GM18498 (cell line): ENCODE data around the gene PSMB10.

ENCODE experiments used
- ATAC-seq: cut with Tn5 transposase; IDR thresholded peaks from one replicate; pipeline ENCODE4 v1.9.1; 2021; ENCODE audit warnings: mild to moderate bottlenecking, moderate library complexity; ENCODE audit not compliant: unreplicated experiment

Gene PSMB10

DNA sequence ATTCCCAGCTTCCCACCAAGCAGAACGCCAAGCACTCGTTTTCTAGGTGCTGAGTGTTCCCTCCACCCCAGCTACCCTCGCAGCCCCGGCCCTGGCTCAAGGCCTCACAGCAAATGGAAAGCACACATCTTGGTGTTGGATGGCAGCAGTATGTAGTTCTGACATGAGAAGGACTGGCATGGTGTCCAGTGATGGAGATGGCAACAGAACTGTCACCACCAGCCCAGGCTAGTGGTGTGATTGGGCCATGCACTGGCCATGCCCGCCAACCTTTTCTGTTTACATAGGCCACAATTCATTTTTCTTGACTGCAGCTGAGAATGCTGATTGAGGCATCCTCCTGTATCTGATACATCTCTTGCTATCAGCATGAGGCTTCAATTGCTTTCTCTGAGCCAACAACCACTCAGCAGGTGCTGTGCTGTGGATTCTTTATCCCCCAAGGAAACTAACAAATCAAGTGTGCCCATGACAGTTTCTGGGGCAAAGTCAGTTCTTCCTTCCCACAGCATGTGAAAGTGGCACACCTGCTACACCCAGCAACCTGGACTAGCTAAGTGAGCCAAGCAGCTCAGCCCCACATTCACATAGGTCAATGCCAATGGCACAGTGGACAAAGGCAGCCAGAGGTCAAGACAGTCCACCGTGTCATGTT, 28.0 kb upstream of the PSMB10 start:
- ATAC-seq = no peak

GRCh38 chr16:67963662-67964321, 27.1 kb upstream of the PSMB10 start:
- no peak for ATAC-seq

DNA sequence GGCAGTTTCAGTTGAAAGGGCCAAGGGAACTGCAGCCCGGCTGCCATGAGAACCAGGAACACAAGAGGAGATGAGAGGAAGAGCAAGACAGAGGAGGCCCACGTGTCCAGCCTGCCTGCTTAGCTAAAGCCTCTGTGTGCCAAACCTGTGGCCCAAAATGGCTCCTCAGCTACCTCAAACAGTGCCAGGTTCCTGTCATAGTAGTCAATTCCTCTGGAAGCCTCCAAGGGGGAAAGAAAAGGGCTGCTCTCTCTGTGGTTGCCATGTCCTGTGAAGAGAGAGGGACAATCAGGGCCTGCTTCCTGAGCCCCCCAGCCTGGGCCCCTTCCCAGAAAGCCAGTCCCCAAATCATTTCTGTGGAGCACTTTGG, 26.6 kb upstream of the PSMB10 start:
- no peak for ATAC-seq

- ATAC-seq = no peak
These were observed 25.5 kb upstream of the PSMB10 start for GRCh38 chr16:67962135-67962534.

DNA sequence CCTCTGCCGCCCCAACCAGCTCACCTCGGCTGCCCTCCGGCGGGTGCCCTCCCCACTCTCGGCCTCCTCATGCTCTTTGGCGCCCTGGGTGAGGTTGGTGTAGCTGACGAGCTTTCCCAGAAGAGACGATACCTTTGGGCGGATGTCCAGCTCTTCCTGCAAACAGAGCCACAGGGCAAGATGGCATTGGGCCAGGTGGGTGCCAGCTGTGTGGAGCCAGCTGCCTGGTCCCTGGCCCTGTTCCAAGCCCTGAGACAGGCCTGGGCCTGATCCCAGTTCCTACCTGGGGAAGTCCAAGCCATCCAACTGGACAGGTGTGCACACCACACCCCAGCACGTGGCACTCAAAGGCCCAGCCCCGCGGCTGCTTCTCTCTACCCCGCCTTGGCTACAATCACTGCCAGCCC, 24.9 kb upstream of the PSMB10 start:
- ATAC-seq = no peak

GRCh38 chr16:67959536-67960329, 23.1 kb upstream of the PSMB10 start:
- no peak for ATAC-seq

GRCh38 chr16:67957622-67958021, 21.0 kb upstream of the PSMB10 start:
- ATAC-seq = no peak

DNA sequence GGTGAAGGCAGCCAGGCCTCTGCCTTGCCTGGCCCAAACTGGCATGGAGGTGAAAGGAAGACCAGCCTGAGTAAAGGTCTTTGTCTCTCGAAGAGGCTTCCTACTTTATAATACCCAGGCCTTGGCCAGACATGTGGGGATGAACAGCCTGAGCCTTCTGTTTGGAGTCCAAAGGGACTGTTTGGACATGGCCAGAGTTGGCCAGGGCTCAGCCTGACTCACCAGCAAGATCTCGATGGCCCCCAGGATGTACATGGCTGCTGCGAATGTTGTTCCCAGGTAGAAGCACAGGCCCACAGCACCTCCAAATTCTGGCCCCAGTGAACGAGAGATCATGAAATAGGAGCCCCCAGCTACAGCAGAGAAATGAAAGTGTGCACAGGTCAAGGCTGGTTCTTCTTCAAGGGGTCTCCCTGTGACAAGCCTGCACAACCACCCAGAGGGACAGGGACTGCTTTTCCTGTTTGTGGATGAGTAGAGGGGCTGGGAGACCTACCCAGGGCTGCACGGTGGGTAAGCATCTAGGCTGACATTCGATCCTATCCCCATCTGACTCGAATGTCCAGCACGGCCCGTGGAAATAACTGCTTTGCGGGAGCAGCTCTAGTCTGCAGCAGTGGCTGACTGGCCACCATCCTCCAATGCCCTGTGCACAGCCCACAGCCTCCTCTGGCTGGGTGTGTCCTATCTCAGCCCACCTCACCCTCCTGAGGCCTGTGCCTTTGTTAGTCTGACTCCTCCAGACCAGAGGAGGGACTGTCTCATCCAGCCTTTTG, 18.0 kb upstream of the PSMB10 start:
- no peak for ATAC-seq

- no peak for ATAC-seq
These were observed 17.2 kb upstream of the PSMB10 start for GRCh38 chr16:67953641-67954375.

- no peak for ATAC-seq
These were observed 14.8 kb upstream of the PSMB10 start for GRCh38 chr16:67951485-67951884.

DNA sequence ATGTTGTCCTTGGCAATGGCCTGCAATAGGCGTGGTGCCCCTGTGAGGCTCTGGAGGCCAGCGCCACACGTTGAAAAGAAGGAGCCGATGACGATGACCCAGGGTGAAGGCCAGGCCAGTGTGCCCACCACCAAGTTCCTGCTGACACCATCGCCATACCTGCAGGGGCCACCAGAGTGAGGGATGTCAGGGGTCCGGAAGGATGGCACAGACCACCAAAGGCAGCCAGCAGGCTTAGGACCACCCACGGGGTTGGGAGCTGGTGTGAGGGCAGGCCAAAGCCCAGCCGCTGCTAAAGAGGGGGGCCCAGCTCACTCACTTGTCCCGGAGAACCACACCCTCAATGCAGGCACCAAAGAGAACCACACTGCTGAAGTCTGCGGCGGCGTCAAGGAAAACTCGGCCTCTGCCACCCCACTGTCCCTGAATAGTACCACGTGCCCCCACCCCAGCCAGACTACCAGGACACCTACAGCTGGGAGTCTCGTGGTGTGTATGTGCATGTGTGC, 13.7 kb upstream of the PSMB10 start:
- ATAC-seq = no peak

DNA sequence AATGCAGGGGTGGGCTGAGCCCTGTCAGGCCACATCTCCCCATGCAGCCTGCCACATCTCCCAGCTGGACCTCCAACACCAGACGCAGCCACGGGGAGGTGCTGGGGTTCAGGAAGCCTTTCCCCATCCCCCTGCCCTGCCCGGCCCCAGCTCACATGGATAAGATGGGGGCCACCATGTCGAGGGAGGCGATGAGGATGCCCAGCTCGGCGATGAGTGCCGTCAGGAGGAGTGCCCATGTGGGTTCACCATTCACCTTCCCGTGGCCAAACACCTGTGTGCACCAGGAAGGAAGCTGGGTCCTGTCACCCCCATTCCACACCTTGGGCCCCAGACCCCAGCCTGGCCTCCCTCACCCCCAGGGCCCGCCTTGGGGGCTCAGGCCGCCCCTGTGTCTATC, 13.0 kb upstream of the PSMB10 start:
- no peak for ATAC-seq

GRCh38 chr16:67948015-67948414, 11.4 kb upstream of the PSMB10 start:
- ATAC-seq = no peak

GRCh38 chr16:67946966-67947558, 10.4 kb upstream of the PSMB10 start:
- no peak for ATAC-seq

DNA sequence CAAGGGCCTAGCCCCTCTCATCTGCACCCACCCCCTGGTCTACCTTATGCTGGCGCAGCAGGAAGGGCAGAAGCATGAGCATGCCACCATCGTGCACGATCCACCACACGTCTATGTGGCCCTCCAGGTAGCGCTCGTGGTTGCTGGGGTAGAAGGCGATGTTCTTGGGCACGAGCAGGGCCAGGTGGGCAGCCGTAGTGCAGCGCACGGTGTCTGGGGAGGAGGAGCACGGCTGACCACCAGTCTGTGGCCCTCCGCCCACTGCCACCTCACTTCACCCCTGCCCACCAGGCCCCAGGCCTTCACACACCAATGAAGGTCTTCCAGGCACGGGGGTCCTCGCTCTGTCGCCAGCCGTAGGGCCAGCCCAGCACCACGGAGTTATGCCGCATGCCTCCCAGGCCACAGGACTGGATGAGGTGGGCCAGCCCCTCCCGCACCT, 9.5 kb upstream of the PSMB10 start:
- no peak for ATAC-seq

DNA sequence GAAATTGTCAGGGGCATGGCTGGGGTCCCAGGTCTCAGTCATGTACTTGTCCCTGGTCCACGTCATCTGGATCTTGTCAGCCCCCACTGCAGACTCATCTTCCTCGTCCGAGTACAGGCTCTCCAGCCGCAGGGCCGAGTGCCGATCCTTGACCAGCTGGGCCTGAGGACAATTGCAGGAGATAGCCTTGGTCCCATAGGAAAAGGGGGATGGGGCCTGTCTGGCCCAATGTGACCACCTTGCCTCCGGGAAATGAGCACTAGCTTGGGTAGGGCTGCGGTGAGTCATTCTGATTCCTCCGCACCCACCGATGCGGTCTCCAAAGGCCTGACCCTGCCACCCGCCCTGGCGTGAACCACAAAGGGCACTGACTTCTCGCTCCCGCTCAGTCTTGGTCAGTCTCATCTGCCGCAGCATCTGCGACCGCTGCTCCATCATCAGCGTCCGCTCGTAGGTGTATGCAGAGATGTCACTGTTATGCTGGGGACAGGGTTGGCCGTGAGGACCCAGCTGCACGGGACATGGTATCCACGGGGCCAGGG, 8.8 kb upstream of the PSMB10 start:
- no peak for ATAC-seq

DNA sequence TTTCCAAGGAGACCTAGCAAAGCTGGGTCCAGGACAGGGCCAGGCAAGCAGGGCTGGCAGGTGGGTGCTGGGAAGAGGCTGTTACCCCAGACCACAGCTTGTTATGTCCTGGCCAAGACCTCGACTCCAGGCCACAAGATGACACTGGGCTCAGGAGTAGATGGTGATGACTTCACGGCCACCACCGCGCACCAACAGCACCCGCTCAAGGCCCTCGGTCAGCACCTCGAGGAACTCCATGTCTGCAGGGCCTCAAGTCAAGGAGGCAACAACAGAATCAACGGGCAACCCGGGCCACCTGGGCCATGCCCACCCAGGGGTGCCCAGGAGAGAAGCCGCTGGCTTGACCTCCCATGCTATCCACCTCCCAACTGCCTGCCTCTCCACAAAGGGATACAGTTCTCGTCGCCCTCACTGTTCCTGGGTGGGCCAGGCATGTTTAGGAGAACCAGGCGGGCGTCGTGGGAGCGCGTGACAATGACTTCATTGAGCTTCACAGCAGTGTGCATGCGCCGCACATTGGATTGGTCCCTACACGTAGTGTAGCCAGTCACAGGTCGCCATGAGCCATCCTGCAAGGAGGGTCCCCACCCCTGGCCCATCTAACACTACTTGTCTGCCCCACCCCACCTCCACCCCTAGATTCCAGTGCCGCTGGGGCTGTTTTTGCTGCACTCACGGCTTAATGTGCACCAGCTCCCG, 8.2 kb upstream of the PSMB10 start:
- ATAC-seq = no peak

- no peak for ATAC-seq
These were observed 7.2 kb upstream of the PSMB10 start, which contains the start of gene LCAT for GRCh38 chr16:67943619-67944504. Gene LCAT (minus strand): TSS chr16:67944120. CDS start chr16:67944101, 19 bp downstream.
